Measurements from ENCODE around the gene ARL8B. TPM values are rescaled to one million over a fixed set of nuclear protein-coding genes. Genes with fewer than 3 reads are reported as not detected.

ARL8B gene
- total RNA-seq, 1 experiment from 2014 or later: 29.0 TPM

DNA sequence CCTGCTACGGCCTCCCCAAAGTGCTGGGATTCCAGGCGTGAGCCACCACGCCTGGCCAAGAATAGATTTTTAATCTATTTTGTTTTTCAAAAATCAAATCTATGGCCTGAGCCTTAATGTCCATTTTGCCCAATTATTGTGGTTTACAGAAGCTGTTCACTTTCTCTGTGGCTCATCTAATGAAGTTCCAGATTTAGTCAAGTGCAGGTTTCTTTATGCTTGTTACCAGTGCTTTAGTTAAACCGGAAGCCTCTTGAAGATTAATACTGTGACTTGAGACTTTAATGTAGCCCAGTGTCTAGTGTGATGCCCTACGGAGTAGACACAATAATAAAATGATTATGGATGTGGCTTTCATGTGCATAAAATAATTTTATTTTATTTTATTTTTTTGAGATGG, 48.9 kb downstream of the ARL8B start:
- Histone ChIP-seq H2AK5ac (ENCODE audit: insufficient read length, low read length) (no peak overlapping the region), H2BK20ac (ENCODE audit: low read depth, low read length, poor library complexity, severe bottlenecking) (no peak overlapping the region), H3K4me1 (ENCODE audit: insufficient read depth, low read length) (no peaks in the 10 kb centered on the region), H3K14ac (ENCODE audit: insufficient read depth, low read length) (no peak overlapping the region), H3K23ac (ENCODE audit: insufficient read length, low read depth, low read length) (no peak overlapping the region), H3K4me2 (ENCODE audit: insufficient read depth, insufficient read length, low read length) (no peak overlapping the region), H3K9me3 (ENCODE audit: control insufficient read depth, low read depth, low read length) (no peaks in the 10 kb centered on the region), H3K79me2 (ENCODE audit: insufficient read depth, low read length) (0 out of 2 replicates have a peak, but pooled peaks cover 2% of the 10 kb centered on the region), H3T11ph (ENCODE audit: low read length) (no peak overlapping the region), H4K20me1 (ENCODE audit: control insufficient read depth, insufficient read depth, insufficient read length) (no peaks in the 10 kb centered on the region), H2BK12ac (ENCODE audit: insufficient read length, low read depth, low read length) (no peak overlapping the region), H4K91ac (ENCODE audit: insufficient read length, low read depth, low read length) (no peak overlapping the region), H3K27ac (ENCODE audit: insufficient read length, low read depth, low read length) (no peak overlapping the region), H2BK15ac (ENCODE audit: low read depth, low read length) (no peak overlapping the region), H3K18ac (ENCODE audit: insufficient read length, low read depth, low read length) (no peak overlapping the region), H2BK5ac (ENCODE audit: insufficient read length, low read length) (no peak overlapping the region), H4K8ac (replicated peaks; ENCODE audit: insufficient read length, low read depth, low read length) (no peak overlapping the region), H2AFZ (ENCODE audit: low read length) (no peak overlapping the region), H3K23me2 (ENCODE audit: insufficient read length, low read depth, low read length, poor library complexity, severe bottlenecking) (no peaks in the 10 kb centered on the region), H3K4ac (ENCODE audit: low read depth, low read length) (no peak overlapping the region), H3K27me3 (ENCODE audit: insufficient read depth, low read length) (no peaks in the 10 kb centered on the region), H3K56ac (ENCODE audit: insufficient read length, low read depth, low read length) (no peak overlapping the region), H4K5ac (ENCODE audit: insufficient read length, low read depth, low read length) (no peak overlapping the region), H3K79me1 (ENCODE audit: insufficient read depth, low read depth, low read length, poor library complexity, severe bottlenecking) (no peaks in the 10 kb centered on the region), H2BK120ac (ENCODE audit: low read depth, low read length, poor library complexity, severe bottlenecking) (no peak overlapping the region), H3K9ac (ENCODE audit: extremely low read depth, insufficient read length, low read length) (no peak overlapping the region)
- H3K4me1 Mint-ChIP-seq: peaks cover 4 to 5% of the 10 kb centered on the region in 2 experiments
- no peak overlapping the region for H3K27ac Mint-ChIP-seq
- peaks cover 3 to 22% (median 20%) of the 10 kb centered on the region in 3 experiments for H3K36me3 Mint-ChIP-seq (ENCODE audit: insufficient read depth in 1 of 3, low read depth in 3 of 3)
- no peaks in the 10 kb centered on the region for H3K27me3 Mint-ChIP-seq (ENCODE audit: low read depth)
- H3K4me3 Mint-ChIP-seq: no peak overlapping the region
- DNase-seq: no peak
- no peaks in the 10 kb centered on the region for H3K9me3 Mint-ChIP-seq
- TF ChIP-seq, protein P1, sequence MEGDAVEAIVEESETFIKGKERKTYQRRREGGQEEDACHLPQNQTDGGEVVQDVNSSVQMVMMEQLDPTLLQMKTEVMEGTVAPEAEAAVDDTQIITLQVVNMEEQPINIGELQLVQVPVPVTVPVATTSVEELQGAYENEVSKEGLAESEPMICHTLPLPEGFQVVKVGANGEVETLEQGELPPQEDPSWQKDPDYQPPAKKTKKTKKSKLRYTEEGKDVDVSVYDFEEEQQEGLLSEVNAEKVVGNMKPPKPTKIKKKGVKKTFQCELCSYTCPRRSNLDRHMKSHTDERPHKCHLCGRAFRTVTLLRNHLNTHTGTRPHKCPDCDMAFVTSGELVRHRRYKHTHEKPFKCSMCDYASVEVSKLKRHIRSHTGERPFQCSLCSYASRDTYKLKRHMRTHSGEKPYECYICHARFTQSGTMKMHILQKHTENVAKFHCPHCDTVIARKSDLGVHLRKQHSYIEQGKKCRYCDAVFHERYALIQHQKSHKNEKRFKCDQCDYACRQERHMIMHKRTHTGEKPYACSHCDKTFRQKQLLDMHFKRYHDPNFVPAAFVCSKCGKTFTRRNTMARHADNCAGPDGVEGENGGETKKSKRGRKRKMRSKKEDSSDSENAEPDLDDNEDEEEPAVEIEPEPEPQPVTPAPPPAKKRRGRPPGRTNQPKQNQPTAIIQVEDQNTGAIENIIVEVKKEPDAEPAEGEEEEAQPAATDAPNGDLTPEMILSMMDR (conservative IDR thresholded peaks at IDR 0.05): no peak
- WGBS (ENCODE audit: extremely low coverage, insufficient read length, low lambda C conversion rate): no CpG with 5 or more reads among the region's 5 CpGs
